ENCODE results near the gene FGD3.

FGD3 gene

DNA sequence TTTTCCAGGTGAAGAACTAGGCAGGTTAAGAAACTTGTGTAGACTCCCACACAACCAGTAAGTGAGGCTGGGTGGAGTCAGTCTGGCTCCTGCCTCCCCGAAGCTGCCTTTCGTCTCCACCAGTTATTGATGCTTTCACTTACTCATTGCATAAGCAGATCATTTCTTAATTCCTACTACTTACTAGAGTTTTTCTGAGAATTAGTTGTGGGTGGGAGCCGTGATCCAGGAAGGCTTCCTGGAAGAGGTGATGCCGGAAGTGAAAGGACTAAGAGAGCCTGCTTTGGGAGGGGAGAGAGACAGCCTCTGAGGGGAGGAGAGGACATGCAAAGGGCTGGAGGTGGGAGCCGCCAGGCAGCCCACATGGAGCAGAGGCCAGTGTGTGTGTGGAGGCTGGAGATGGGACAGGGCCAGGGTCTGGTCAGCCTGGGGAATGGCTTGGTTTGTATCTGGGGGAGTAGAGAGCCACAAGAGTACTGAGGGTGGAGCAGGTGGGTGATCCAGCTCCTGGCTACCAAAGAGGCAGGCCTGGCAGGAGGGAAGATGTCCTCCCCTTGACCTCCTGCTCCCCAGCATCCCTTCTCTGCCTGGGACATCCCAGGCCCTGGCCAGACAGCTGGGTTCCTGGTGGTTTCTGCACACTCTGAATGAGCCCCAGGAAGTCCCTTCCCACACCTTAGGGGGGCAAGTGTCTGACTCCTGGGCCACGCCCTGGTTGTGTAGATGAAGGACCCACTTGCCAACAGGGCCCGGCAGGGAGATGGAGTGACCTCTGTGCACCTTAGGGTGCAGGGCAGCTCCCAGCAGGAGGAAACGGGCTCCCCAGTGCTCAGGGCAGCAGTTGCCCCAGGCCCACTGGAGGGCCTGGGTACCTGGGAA, 136.5 kb downstream of the FGD3 start:
- H3K27me3 ChIP-seq (replicated peaks; ENCODE audit: insufficient read depth, low read length): no peaks in the 10 kb centered on the region
- H3K9ac ChIP-seq (ENCODE audit: low read length): no peak overlapping the region
- H3K4me3 ChIP-seq (ENCODE audit: low read length): no peak overlapping the region
- H4K20me1 ChIP-seq (ENCODE audit: insufficient read depth, low read length): no peaks in the 10 kb centered on the region
- H3F3A ChIP-seq (ENCODE audit: insufficient read depth, low read length): no peaks in the 10 kb centered on the region
- no peak overlapping the region for H3K27ac ChIP-seq (ENCODE audit: low read length)
- DNase-seq: no peak
- H3K9me2 ChIP-seq (replicated peaks; ENCODE audit: insufficient read depth, low read length): no peaks in the 10 kb centered on the region
- H3K4me2 ChIP-seq (ENCODE audit: low read depth, low read length): no peak overlapping the region
- no peaks in the 10 kb centered on the region for H3K4me1 ChIP-seq (ENCODE audit: low read length)
- no peaks in the 10 kb centered on the region for H3K36me3 ChIP-seq (replicated peaks; ENCODE audit: insufficient read depth, low read length)
- no peak overlapping the region for H2AFZ ChIP-seq (ENCODE audit: low read length)
- H3K79me2 ChIP-seq (ENCODE audit: low read length): no peaks in the 10 kb centered on the region
- H3K9me3 ChIP-seq (replicated peaks; ENCODE audit: insufficient read depth, low read length): no peaks in the 10 kb centered on the region
- TF ChIP-seq EZH2 (optimal IDR thresholded peaks at IDR 0.05; ENCODE audit: low read depth, low read length) (no peak), EZH2phosphoT487 (IDR thresholded peaks at IDR 0.05; ENCODE audit: low read length) (no peak)
- TF ChIP-seq, protein P1, sequence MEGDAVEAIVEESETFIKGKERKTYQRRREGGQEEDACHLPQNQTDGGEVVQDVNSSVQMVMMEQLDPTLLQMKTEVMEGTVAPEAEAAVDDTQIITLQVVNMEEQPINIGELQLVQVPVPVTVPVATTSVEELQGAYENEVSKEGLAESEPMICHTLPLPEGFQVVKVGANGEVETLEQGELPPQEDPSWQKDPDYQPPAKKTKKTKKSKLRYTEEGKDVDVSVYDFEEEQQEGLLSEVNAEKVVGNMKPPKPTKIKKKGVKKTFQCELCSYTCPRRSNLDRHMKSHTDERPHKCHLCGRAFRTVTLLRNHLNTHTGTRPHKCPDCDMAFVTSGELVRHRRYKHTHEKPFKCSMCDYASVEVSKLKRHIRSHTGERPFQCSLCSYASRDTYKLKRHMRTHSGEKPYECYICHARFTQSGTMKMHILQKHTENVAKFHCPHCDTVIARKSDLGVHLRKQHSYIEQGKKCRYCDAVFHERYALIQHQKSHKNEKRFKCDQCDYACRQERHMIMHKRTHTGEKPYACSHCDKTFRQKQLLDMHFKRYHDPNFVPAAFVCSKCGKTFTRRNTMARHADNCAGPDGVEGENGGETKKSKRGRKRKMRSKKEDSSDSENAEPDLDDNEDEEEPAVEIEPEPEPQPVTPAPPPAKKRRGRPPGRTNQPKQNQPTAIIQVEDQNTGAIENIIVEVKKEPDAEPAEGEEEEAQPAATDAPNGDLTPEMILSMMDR (IDR thresholded peaks at IDR 0.05; ENCODE audit: low read length): no peak

DNA sequence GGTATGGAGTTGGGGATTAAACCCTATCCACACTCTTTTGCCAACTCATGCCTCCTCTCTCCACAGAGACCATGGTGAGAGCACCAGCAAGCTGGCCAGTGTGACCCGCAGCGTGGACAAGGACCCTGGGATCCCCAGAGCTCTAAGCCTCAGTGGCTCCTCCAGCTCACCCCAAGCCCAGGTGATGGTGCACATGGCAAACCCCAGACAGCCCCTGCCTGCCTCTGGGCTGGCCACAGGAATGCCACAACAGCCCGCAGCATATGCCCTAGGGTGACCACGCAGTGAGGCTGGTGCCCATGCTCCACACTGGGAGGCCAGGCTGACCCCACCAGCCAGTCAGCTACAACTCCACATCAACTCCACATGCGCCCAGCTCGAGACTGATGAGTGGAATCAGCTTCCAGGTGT, 137.2 kb downstream of the FGD3 start:
- no peak for DNase-seq
- Histone ChIP-seq H3K4me2 (ENCODE audit: low read depth, low read length) (no peak overlapping the region), H3K4me1 (ENCODE audit: low read length) (no peaks in the 10 kb centered on the region), H2AFZ (ENCODE audit: low read length) (no peak overlapping the region), H3K9ac (ENCODE audit: low read length) (no peak overlapping the region), H3K36me3 (replicated peaks; ENCODE audit: insufficient read depth, low read length) (no peaks in the 10 kb centered on the region), H3K4me3 (ENCODE audit: low read length) (no peak overlapping the region), H3F3A (ENCODE audit: insufficient read depth, low read length) (no peaks in the 10 kb centered on the region), H3K27ac (ENCODE audit: low read length) (no peak overlapping the region), H3K79me2 (ENCODE audit: low read length) (no peaks in the 10 kb centered on the region), H3K9me3 (replicated peaks; ENCODE audit: insufficient read depth, low read length) (no peaks in the 10 kb centered on the region), H3K9me2 (replicated peaks; ENCODE audit: insufficient read depth, low read length) (no peaks in the 10 kb centered on the region), H4K20me1 (ENCODE audit: insufficient read depth, low read length) (no peaks in the 10 kb centered on the region), H3K27me3 (replicated peaks; ENCODE audit: insufficient read depth, low read length) (no peaks in the 10 kb centered on the region)
- TF ChIP-seq, protein P1 (IDR thresholded peaks at IDR 0.05; ENCODE audit: low read length): no peak
- TF ChIP-seq EZH2 (optimal IDR thresholded peaks at IDR 0.05; ENCODE audit: low read depth, low read length) (no peak), EZH2phosphoT487 (IDR thresholded peaks at IDR 0.05; ENCODE audit: low read length) (no peak)

DNA sequence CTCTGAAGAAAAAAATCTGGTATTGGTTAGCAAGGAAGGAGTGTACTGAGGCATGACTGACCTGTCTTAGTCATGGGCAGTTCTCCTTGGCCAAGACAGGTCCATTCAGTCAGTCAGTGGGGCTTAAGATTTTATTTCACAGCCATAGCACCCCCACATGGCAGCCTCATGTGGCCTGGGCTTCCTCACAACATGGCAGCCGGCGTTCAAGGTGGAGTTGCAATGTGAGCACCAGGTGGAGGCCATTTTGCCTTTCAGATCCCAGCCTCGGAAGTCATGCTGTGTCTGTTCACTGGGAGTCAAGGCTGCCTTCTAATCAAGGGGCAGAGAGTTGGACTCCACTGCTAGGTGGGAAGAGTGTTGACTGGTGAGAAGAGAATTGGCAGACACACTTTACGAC, 138.4 kb downstream of the FGD3 start:
- H3F3A ChIP-seq (ENCODE audit: insufficient read depth, low read length): no peaks in the 10 kb centered on the region
- TF ChIP-seq EZH2phosphoT487 (IDR thresholded peaks at IDR 0.05; ENCODE audit: low read length) (no peak), EZH2 (optimal IDR thresholded peaks at IDR 0.05; ENCODE audit: low read depth, low read length) (no peak)
- TF ChIP-seq, protein P1 (IDR thresholded peaks at IDR 0.05; ENCODE audit: low read length): no peak
- H3K27me3 ChIP-seq (replicated peaks; ENCODE audit: insufficient read depth, low read length): no peaks in the 10 kb centered on the region
- no peak for DNase-seq
- no peak overlapping the region for H3K9ac ChIP-seq (ENCODE audit: low read length)
- no peaks in the 10 kb centered on the region for H3K9me3 ChIP-seq (replicated peaks; ENCODE audit: insufficient read depth, low read length)
- no peak overlapping the region for H3K4me3 ChIP-seq (ENCODE audit: low read length)
- no peak overlapping the region for H3K4me2 ChIP-seq (ENCODE audit: low read depth, low read length)
- no peak overlapping the region for H3K27ac ChIP-seq (ENCODE audit: low read length)
- H3K9me2 ChIP-seq (replicated peaks; ENCODE audit: insufficient read depth, low read length): no peaks in the 10 kb centered on the region
- H3K36me3 ChIP-seq (replicated peaks; ENCODE audit: insufficient read depth, low read length): no peaks in the 10 kb centered on the region
- H4K20me1 ChIP-seq (ENCODE audit: insufficient read depth, low read length): no peaks in the 10 kb centered on the region
- H3K79me2 ChIP-seq (ENCODE audit: low read length): no peaks in the 10 kb centered on the region
- H2AFZ ChIP-seq (ENCODE audit: low read length): no peak overlapping the region
- no peaks in the 10 kb centered on the region for H3K4me1 ChIP-seq (ENCODE audit: low read length)
